NCI-H2171 treated with DMSO at 0.1 percent for 48 hours (cell line): ENCODE results near the gene TANGO2.

ENCODE experiments used
- DNase-seq: peaks from one replicate; lab custom pipeline; 2025; lab: John Stamatoyannopoulos, UW

The TANGO2 gene

GRCh38 chr22:19983741-19984140 is 37.2 kb upstream of the TANGO2 start:
- DNase-seq, result peak; percentile 36

GRCh38 chr22:19984201-19984753 is 36.6 kb upstream of the TANGO2 start:
- DNase-seq, result peak; percentile 73

- DNase-seq, result peak; percentile 17
These were observed 35.8 kb upstream of the TANGO2 start for GRCh38 chr22:19984851-19985811.

GRCh38 chr22:19986011-19986409 is 34.9 kb upstream of the TANGO2 start:
- DNase-seq, result no peak

- DNase-seq, result peak; percentile 66
These were observed 34.2 kb upstream of the TANGO2 start for GRCh38 chr22:19986410-19987341.

- no peak for DNase-seq
These were observed 33.3 kb upstream of the TANGO2 start for GRCh38 chr22:19987394-19988306.

GRCh38 chr22:19988331-19988808 is 32.5 kb upstream of the TANGO2 start:
- no peak for DNase-seq

GRCh38 chr22:19988965-19989724 is 31.8 kb upstream of the TANGO2 start:
- no peak for DNase-seq

GRCh38 chr22:19989725-19990067 is 31.2 kb upstream of the TANGO2 start:
- no peak for DNase-seq

GRCh38 chr22:19990188-19990587 is 30.7 kb upstream of the TANGO2 start:
- DNase-seq, result no peak

- no peak for DNase-seq
These were observed 30.1 kb upstream of the TANGO2 start for GRCh38 chr22:19990609-19991394.

GRCh38 chr22:19991395-19991644 is 29.6 kb upstream of the TANGO2 start:
- no peak for DNase-seq

- DNase-seq, result no peak
These were observed 29.1 kb upstream of the TANGO2 start for GRCh38 chr22:19991645-19992451.

- DNase-seq, result no peak
These were observed 28.4 kb upstream of the TANGO2 start for GRCh38 chr22:19992481-19992911.

- no peak for DNase-seq
These were observed 28.0 kb upstream of the TANGO2 start for GRCh38 chr22:19992921-19993355.

- no peak for DNase-seq
These were observed 27.0 kb upstream of the TANGO2 start for GRCh38 chr22:19993926-19994325.

- no peak for DNase-seq
These were observed 25.9 kb upstream of the TANGO2 start for GRCh38 chr22:19994851-19995610.
